ENCODE data around the gene ATP6V0D1.

DNA sequence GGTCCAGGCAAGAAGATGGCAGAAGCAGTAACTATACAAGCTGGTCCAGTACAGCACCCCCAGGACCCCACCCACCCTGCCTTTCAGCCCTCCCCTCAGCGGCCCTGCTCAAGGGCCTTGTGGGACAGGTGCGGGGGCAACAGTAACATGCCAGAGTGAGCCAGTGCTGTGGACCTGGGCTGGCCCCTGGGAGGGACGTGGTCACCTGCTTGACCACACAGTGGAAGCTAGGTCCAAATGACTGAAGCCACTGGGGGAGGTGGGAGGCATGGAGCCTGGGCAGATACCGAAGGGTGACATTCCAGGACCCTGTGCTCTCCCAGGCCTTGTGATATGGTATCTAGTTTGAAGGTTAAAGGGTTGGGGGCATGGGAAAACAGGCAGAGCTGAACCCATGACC is 17.3 kb downstream of the ATP6V0D1 start:
- TF ChIP-seq, protein P1, sequence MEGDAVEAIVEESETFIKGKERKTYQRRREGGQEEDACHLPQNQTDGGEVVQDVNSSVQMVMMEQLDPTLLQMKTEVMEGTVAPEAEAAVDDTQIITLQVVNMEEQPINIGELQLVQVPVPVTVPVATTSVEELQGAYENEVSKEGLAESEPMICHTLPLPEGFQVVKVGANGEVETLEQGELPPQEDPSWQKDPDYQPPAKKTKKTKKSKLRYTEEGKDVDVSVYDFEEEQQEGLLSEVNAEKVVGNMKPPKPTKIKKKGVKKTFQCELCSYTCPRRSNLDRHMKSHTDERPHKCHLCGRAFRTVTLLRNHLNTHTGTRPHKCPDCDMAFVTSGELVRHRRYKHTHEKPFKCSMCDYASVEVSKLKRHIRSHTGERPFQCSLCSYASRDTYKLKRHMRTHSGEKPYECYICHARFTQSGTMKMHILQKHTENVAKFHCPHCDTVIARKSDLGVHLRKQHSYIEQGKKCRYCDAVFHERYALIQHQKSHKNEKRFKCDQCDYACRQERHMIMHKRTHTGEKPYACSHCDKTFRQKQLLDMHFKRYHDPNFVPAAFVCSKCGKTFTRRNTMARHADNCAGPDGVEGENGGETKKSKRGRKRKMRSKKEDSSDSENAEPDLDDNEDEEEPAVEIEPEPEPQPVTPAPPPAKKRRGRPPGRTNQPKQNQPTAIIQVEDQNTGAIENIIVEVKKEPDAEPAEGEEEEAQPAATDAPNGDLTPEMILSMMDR (IDR thresholded peaks at IDR 0.05; ENCODE audit: low read depth, low read length) = no peak
- TF ChIP-seq POLR2A (IDR thresholded peaks at IDR 0.05; ENCODE audit: extremely low read depth, insufficient read length) = no peak
- TF ChIP-seq, protein P2, sequence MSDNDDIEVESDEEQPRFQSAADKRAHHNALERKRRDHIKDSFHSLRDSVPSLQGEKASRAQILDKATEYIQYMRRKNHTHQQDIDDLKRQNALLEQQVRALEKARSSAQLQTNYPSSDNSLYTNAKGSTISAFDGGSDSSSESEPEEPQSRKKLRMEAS (IDR thresholded peaks at IDR 0.05; ENCODE audit: low read depth, low read length) = no peak

Measured in NB4 (cell line).